Neural cell (in vitro differentiated cells): Measurements from ENCODE around the gene PRAC2. TPM values are rescaled to one million over a fixed set of nuclear protein-coding genes. Genes with fewer than 3 reads are reported as not detected.

Experiments used
- polyA plus RNA-seq: library from polyadenylated mRNA; depleted of rRNA; stranded (reverse); fragments of >200 nt; gene quantifications from 2 replicates; pipeline ENCODE4 v1.2.3, GENCODE V29; 2014
- small RNA-seq, 3 experiments: library from RNA; depleted of rRNA; stranded (forward); fragments of <200 nt; gene quantifications; one replicate each; pipeline ENCODE3, GENCODE V24; 2012

Gene PRAC2
- polyA plus RNA-seq, 1 donor from 2014 or later = not detected

Small RNA genes within 50 kb of the gene (small RNA-seq; reads per million reads assigned to genes)
- gene AC091179.2 (0 reads per million in 3 experiments), gene COX6B1P2 (0 reads per million in 3 experiments), gene MIR3185 (0 reads per million in 3 experiments), gene RF02132 (0 reads per million in 3 experiments), gene RF02133 (0 reads per million in 3 experiments), gene RN7SL125P (0 to 0.07 (median 0) reads per million in 3 experiments)

Other genes starting within 250 kb of the PRAC2 start
- gene HOXB1, start 192.2 kb upstream of the PRAC2 start, polyA plus RNA-seq = not detected in 2 replicates
- gene HOXB2, start 178.1 kb upstream of the PRAC2 start, polyA plus RNA-seq = not detected in 2 replicates
- gene HOXB4, start 144.8 kb upstream of the PRAC2 start, polyA plus RNA-seq = not detected in 2 replicates
- not detected in 2 replicates for gene HOXB3, start 132.9 kb upstream of the PRAC2 start, polyA plus RNA-seq
- not detected in 2 replicates for gene HOXB5, start 129.4 kb upstream of the PRAC2 start, polyA plus RNA-seq
- gene HOXB6, start 118.2 kb upstream of the PRAC2 start, polyA plus RNA-seq = not detected in 2 replicates
- gene HOXB7, start 112.2 kb upstream of the PRAC2 start, polyA plus RNA-seq = not detected in 2 replicates
- gene HOXB8, start 107.9 kb upstream of the PRAC2 start, polyA plus RNA-seq = not detected in 2 replicates
- gene HOXB9, start 96.8 kb upstream of the PRAC2 start, polyA plus RNA-seq = not detected in 2 replicates
- gene PRAC1, start 667 bp upstream of the PRAC2 start, polyA plus RNA-seq = not detected in 2 replicates
- gene HOXB13, start 5.6 kb downstream of the PRAC2 start, polyA plus RNA-seq = not detected in 2 replicates
- not detected in 2 replicates for gene TTLL6, start 94.0 kb downstream of the PRAC2 start, polyA plus RNA-seq
- gene CALCOCO2, start 107.8 kb downstream of the PRAC2 start, polyA plus RNA-seq = 4.5 and 16.1 TPM in 2 replicates
- 286 and 331 TPM in 2 replicates for gene ATP5MC1, start 169.6 kb downstream of the PRAC2 start, polyA plus RNA-seq
- gene UBE2Z, start 185.2 kb downstream of the PRAC2 start, polyA plus RNA-seq = 53.3 and 70.3 TPM in 2 replicates
- 171 and 223 TPM in 2 replicates for gene SNF8, start 221.7 kb downstream of the PRAC2 start, polyA plus RNA-seq
- gene GIP, start 245.4 kb downstream of the PRAC2 start, polyA plus RNA-seq = not detected in 2 replicates